Renal cortical epithelial cell (primary cell): ENCODE measurements around the gene MSI2. TPM values are rescaled to one million over a fixed set of nuclear protein-coding genes. Genes with fewer than 3 reads are reported as not detected.

Experiments used
- DNase-seq: peaks from one replicate; pipeline ENCODE4 v3.0.0-alpha.2; 2011; ENCODE audit warnings: low read depth
- total RNA-seq: library from RNA; depleted of rRNA; stranded (reverse); fragments of >200 nt; gene quantifications from 2 replicates; pipeline ENCODE4 v1.2.3, GENCODE V29; 2014

Gene MSI2
- total RNA-seq, 1 donor from 2014 or later: 90.2 TPM

DNA sequence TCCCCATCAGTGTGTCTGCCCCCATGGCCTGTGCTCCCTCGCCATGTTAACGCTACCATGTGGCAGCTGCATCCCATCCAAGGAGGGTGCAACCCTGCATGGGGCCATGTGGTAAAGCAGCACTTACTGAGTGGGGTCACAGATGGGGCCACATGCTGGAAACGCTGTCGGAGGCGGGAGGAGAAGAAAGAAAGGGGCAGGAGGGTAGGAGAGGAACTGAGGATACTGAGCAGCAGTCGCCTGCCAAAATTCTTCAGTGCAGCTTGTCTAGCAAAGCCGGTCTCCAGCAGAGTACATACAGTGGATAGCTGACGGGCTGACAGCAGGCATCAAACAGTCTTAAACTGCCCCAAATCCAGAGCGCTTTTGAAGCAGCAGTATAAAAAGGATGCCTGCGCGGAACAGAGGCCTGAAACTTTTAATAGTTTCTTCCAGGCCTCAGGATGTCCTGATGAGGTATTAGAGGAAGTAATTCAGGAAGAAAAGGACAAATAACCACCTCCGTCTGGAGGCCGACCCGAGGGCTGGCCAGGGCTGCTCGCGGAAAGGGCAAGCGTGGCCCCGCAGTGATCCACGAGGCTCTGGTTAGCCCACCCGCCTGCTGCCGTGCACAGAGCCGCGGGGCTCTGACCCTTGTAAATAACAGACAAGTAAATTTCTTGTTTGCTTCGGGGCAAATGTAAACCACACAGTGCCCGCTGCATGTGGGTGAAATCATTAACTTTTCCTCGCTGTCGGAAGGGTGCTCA lies 339.8 kb downstream of the MSI2 start:
- peak; percentile 60 for DNase-seq

DNA sequence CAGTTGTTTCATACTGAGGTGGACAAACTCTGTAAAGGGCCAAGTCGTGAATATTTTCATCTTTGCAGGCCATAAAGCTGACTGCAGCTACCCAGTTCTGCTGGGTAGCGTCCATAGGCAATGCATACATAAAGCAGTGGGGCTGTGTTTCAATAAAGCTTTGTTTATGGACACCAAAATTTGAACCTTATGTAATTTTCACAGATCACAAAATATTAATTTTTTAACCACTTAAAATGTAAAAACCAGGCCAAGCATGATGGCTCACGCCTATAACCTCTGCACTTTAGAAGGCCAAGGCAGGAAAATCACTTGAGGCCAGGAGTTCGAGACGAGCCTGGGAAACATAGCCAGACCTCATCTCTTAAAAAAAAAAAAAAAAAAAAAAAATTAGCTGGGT lies 340.8 kb downstream of the MSI2 start:
- no peak for DNase-seq

DNA sequence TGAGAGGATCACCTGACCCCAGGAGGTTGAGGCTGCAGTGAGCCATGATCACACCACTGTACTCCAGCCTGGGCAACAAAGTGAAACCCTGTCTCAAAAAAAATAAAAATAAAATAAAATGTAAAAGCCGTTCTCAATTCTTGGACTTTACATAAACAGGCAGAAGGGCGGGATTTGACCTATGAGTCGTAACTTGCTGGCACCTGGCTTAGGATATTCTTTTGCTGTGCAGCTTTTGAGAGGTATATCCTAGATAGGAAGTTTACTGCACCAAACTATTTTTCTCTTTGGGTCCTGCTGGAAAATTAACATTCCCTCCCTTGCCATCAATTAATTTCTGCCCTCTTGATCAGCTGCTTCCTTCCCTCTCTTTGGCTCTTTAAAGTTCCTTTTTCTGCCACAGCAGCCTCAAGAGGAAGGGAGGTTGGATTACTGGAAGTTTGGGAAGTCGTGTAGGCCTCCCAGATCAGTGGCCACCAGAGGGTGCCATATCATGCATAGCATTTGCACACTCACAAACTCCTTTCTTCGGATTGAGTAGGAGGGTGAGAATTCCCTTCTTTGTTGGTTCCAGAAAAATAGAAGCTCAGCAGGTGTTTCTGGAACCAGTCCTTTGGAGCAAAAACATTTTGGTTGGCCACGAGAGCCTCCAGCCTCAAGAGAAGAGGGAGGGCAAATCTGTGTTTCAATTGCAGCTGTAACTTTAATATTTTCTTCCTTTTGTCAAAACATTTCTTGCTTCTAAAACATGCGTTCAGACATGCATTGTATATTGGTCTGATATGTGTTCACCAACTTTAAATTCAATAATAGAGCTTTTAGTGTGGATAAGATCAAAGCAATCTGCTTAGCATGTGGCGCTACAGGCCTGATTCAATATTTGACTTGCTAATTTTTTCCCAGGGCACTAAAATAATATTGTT lies 341.5 kb downstream of the MSI2 start:
- peak; percentile 66 for DNase-seq

DNA sequence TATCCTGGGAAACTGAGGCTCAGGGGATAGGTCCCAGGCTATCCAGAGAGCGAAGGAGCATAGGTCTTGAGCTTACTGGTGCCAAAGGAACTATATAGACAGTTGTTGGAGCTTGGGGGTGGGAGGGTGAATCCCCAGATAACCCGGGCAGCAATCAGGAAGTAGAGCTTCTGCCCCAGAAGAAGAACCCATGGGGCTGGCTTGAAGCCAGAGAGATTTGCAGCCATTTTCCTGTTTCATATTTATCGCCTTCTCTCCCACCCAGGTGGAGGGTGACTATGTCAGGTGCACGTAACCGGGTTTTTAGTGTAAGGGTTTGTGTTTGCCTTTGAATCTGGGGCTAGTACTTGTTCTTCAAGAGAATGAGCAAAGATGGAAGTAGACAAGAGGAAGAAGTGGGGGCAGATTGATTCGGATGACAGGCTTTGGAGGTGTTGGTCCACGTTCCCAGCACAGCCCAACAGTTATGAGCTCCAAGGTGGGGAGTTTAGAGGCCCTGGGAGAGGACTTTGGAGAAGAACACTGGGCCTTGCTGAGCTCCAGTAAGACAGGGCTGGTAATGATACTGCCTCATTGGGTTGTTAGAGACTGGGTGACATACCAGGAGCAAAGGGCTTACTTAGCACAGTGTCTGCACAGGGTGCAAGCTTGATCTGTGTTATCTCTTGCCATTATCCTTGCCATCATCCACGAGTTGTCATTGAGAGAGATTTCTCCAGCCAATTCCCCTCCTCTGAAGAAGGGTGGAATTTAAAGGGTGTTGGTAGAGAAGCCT lies 343.1 kb downstream of the MSI2 start:
- DNase-seq: no peak

DNA sequence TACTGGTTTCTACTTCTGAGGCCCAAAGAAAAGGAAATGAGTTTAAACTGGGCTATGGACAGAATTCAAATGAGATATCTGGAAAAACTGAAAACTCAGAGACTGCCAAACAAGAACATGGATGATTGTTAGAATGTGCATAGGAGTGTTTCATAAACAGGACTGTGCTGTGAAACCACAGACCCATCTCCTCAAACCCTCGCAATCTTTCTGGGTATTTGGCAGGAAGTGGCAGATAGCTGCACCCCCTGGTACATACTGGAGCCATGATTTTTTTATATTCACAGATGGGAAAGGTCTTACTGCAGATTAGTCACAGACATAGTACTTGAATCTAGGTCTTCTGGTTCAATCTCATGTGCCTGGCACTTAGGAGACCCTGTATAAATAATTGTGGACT lies 343.8 kb downstream of the MSI2 start:
- DNase-seq: no peak

DNA sequence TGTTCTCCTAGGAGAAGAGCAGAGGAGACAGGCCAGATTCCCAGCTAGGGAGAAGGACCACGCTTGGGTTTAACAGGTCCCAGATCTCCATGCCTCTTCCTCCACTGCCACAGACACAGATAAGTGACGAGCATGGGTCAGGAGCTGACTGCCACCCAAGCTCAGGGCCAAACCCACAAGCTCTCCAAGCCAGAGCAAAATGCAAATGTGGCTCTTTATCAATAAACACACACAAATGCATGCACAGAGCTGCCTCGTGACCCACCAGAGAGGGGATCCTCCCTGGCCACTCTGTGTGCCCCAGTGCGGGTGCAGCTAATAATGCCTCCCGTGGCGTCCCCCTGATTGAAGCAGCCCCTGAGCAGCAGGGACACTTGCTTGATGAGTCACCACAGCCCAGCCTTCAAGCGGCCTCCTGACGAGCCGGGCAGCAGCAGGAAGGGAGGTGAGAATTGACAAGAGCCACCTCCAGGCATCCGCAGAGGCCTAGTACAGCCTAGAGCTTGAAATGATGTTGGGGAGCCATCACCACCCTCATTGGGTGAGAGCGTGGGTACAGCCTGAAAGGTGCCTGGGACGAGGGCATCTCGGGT lies 344.9 kb downstream of the MSI2 start:
- no peak for DNase-seq

DNA sequence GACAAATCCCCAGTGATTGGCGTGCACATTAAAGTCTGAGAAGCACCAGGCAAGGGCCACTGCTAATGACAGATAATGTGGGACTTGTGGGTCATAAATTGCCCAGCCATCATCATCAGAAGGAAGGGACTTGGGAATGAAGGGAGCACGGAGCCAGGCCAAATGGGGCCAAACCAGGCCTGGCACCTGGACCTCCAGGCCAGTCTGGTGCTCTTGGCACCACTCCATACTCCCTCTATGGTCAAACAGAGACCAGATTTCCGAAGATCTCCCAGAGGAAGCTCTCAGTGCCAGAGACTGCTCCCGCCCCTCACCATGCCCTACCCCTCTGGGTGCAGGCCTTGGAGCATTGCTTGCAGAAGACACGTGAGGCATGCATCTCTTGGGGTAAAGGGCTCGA lies 346.6 kb downstream of the MSI2 start:
- DNase-seq: no peak

DNA sequence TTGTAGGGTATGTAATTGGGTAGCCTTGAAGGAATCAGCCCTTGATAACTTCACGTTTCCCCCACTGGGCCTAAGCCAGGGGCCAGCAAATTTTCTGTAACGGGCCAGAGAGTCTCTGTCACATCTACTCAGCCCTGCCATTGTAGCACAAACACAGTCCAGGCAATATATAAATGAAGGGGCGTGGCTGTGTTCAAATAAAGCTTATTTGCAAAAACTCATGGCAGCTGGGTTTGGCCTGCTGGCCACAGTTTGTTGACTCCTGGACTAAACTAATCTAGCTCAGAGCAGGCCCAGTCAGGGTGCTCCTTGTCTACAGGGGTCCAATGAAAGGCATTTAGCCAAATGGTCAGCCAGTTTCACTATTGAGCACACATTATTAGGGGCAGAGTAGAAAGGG lies 347.2 kb downstream of the MSI2 start:
- no peak for DNase-seq

DNA sequence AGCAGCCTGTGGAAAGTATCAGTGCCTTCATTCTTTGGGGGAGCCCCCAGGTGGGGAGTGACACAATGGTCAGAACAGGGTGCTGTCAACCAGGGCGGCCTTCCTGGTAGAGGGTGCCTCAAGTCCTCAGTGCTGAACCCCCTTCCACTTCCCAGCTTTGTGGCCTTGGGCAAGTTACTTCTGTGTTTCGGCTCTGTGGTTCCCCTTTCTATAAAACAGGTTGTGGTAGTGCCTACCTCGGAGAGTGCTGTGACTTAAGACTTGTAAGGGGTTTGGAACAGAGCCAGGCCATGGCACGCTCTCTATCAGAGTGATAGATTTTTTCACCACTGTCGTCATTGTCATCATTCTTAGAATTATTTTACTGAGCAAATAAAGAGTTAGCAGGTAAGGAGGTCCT lies 347.7 kb downstream of the MSI2 start:
- DNase-seq: no peak

DNA sequence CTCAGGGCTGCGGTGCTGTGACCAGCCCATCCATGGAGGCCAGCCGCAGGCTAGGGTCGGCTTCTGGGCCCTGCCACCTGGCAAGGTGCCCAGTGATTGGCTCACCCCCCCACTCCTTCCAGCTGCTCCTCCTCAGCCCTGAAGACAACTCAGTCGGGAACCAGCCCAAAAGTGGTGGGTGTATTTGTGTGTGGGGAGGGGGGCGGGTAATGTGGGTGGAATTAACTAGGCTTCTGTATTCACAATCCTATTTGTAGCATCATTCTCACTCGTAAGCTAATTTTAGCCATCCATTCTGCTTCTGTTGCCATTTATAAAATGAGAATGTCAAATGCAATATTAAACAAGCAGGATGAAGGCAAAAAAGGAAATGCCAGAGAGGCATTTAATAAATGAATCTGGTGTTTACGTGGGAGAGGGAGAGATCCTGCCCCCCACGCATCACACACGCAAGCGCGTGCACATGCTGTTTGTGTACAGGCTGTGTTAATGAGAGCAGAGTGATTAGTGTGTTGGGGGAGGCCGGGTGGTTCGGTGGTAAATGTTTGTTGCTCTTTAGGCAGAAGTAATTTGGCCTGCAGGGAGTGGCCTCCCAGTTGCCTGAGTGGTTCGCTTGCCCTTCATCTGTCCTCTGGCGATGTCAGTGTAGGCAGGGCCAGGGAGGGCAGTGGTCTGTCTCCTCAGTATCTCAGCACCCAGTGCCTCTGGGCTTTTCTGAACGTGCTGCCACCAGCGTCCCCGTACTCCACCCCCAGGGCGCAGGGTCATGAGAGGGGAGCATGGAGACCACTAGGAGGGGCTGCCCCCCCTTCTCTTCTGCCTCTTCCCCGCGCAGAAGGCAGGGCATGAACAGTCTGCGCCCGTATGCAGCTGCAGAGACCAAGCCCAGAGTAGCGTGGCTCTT lies 348.7 kb downstream of the MSI2 start:
- no peak for DNase-seq

DNA sequence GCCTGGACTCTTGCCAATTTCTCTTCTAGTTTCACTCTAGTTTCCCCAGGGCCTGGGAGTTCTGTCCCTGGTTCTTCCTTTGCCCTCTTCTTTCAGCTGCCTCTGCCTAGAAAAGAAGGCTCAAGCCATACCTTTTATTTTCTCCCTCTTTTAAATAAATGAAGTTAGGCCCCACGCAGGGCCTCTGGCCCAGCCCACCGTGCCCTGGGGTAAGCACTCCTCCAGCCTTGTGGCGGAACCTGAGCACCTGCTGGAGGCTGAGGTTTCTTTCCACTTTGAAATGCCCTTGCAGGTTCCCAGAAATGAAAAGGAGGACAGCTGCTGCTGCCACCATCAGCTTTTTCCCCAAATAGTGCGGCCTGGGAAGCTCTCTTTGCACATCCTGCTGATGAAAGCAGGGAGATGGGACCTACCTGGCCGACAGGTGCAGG lies 349.4 kb downstream of the MSI2 start:
- DNase-seq: peak; percentile 43

DNA sequence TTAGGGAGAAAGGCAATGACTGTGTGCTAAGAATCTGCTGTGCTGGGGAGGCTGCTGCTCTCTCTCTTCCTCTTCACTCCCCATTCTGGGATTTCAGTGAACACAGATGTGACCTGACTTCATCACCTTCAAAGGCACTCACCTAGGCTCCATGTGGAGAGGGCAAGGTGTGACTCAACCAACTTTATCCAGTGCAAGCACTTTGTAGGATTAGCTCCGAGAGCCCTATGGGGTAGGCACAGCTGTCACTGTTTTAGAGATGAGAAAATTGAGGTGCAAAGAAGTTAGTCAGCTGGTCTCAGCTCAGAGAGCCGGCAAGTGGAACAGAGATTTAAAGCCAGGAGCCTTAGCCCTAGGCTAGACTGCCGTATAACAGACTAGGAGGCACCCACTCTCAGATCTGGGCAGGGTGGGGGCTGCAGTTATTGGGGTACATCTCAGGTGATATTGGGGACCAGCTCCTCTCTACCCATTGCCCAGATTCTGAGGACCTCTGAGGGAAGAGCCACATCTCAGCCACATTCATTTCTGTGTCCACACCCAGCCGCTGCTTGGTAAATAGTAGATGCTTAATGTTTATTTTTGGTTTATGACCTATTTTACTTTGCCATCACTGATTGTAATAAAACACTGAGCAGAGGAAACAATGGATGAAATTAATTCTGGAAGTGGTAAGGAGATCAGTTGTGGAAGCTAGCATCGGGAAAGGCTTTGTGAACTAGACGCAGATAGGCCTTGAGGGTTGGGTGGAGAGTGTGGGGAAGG lies 350.0 kb downstream of the MSI2 start:
- no peak for DNase-seq

DNA sequence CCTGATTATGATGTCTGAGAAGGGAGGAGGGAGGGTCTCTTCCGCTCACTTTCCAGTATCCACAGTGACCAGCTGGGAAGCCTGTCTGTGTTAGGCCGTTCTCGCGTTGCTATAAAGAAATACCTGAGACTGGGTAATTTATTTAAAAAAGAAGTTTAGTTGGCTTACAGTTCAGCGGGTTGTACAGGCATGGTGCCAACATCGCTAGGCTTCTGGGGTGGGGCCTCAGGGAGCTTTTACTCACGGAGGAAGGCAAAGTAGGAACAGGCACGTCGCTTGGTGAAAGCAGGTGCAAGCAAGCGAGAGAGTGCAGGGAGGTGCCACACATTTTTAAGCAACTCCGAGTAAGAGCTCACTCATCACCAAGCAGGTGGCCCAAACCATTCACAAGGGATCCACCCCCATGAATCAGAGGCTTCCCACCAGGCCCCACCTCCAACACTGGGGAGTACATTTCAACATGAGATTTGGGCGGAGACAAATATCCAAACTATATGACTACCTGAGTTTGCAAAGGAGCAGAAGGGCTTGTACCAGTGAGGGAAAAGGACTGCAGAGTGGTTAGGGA lies 351.3 kb downstream of the MSI2 start:
- DNase-seq: peak; percentile 13

DNA sequence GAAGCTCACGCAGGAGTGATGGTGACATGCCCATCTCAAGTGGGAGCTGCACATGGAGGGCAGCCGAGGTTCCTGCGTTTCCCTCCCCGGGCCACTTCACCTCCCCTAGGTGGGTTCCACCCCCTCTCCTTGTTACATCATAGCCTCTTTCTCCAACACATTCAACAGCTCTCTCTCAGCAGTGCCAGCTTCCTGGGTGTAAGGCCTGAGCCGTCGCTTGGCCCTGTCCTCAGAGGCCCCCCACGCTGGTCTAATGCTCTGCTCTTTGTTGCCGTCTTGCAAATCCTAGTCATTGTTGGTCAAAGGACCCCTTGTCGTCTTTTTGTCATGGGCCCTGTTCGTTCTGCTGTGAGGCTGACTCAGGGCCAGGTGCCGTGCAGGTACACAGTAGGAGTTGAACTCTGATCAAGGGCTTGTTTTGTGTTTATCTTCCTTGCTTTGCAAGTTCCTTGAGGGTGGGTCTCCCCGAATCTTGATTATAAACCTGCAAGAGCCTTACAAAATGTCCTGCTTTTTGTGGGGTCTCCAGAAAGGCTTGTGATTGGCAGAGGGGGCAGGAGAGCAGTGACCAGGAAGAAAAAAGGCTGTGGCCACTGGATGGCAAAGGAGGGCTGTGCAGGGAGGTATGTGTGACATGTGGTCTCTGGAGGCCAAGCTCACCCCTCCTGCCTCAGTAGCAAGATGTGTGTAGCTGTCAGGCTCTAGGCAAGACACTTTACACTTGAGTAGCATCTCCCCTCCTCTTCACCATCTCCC lies 352.2 kb downstream of the MSI2 start:
- DNase-seq: no peak

DNA sequence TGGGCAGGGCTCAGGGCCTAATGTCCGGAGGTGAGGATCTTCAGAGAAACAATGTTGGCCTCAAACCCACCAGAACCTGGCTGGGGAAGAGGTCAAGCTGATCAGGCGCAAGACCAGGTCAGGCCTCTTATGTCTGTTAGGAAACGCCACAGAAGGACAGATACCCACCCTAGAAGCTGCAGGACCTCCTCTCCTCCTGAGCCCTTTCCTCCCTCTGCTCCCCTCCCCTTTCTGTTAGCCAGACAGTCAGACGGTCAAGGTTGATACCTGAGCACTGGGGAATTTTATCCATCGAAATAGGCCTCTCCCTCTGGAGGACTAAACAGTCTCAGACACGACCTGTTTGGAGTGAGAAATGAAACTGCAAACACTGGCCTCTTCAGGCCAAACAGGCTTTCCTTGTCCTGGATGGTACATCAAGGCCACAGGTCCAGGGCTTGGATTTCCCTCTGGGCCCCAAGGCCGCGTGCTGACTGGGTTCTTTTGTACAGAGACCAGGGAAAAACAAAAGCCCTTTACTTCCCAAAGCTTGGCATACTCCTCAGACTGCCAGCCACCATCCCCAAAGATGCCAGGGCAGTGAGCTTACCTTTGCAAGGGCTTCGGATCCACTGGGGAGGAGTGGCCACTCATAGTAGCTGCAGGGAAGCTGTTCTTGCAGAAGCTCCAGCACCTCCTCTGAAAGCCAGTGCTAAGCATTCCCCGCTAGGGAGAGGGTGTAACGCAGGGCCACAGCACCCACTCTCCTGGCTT lies 353.0 kb downstream of the MSI2 start:
- no peak for DNase-seq

DNA sequence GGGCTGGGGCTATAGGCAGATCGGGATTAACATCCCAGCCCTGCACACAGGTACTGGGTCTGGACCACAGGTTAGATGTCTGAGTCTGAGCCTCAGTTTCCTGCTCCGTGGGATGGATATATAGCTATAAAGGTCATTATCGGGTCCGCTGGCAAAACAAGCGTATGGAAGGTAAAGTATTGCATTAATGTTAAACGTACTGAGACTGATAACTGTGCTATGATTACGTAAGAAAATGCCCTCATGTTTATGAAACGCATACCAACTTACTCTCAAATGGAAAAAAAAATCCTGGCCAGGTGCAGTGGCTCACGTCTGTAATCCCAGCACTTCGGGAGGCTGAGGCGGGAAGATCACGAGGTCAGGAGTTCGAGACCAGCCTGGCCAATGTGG lies 353.6 kb downstream of the MSI2 start:
- DNase-seq: no peak

DNA sequence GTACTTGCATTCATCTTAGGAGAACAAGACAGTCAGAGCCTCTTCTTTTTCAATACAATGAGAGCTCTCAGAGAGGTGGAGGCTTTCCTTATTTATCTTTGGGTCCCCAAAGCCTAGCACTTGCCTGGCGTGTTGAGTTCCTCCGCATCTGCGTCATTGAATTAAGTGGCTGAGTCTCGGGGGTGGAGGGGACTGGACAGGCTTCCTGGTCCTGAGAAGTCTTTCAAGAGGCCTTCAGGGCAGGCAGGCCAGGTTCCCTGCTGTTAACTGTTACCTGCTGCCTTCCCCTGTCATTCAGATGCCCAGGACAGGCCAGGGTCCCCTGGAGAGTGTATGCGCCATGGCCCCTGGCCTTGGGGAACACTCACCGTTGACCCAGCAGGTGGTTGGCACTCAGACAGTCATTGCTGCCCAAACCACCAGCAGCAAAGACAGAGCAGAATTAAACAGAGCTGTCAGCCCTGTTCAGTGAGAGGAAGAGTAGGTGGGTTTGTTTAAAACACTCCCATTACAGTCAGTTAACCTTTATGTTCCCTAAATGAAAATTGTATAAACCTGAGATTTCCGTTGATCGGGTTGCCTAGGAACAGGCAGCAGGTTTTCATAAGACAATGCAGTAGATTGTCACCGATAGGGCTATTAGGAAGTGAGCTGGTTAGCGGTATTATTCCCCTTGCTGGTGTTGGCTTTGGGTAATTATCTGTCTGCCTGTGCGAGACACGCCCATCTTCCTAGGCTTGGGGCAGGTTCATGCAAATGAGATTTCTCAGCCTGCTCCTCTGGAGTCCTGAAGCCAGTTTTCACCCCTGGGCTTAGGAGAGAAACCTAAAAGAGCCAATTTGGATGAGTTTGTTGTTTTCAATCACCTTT lies 356.1 kb downstream of the MSI2 start:
- no peak for DNase-seq
